HG02884 (cell line): Measurements from ENCODE around the gene FYB1.
A peak's percentile ranks its signal among the peaks of the same experiment; 100 is the strongest.

ENCODE experiments used
- ATAC-seq: cut with Tn5 transposase; IDR thresholded peaks from one replicate; pipeline ENCODE4 v1.9.1; 2021; ENCODE audit warnings: mild to moderate bottlenecking, moderate library complexity; ENCODE audit not compliant: unreplicated experiment

FYB1 gene

GRCh38 chr5:39099831-39100230 lies 119.5 kb downstream of the FYB1 start:
- no peak for ATAC-seq

GRCh38 chr5:39093352-39093751 lies 126.0 kb downstream of the FYB1 start:
- ATAC-seq, result no peak

- no peak for ATAC-seq
Observed at GRCh38 chr5:39092581-39093351, 126.6 kb downstream of the FYB1 start.

- ATAC-seq, result no peak
Observed at GRCh38 chr5:39091940-39092580, 127.3 kb downstream of the FYB1 start.

- no peak for ATAC-seq
Observed at GRCh38 chr5:39083968-39084367, 135.4 kb downstream of the FYB1 start.

- ATAC-seq, result no peak
Observed at GRCh38 chr5:39082995-39083394, 136.4 kb downstream of the FYB1 start.

- no peak for ATAC-seq
Observed at GRCh38 chr5:39080597-39081204, 138.7 kb downstream of the FYB1 start.

GRCh38 chr5:39080168-39080567 lies 139.2 kb downstream of the FYB1 start:
- no peak for ATAC-seq

- ATAC-seq, result no peak
Observed at GRCh38 chr5:39079147-39079546, 140.2 kb downstream of the FYB1 start.

- ATAC-seq, result peak; percentile 26
Observed at GRCh38 chr5:39076757-39077728, 142.3 kb downstream of the FYB1 start.

GRCh38 chr5:39076101-39076756 lies 143.1 kb downstream of the FYB1 start:
- ATAC-seq, result no peak

GRCh38 chr5:39074017-39074814 lies 145.1 kb downstream of the FYB1 start, which contains the start of gene RICTOR:
Gene RICTOR (minus strand): TSS chr5:39074399. CDS start chr5:39074377, 22 bp downstream.
- ATAC-seq, result peak; percentile 61

GRCh38 chr5:39073767-39074016 lies 145.7 kb downstream of the FYB1 start:
- peak; percentile 21 for ATAC-seq

GRCh38 chr5:39072925-39073766 lies 146.2 kb downstream of the FYB1 start:
- ATAC-seq, result peak; percentile 33

- ATAC-seq, result no peak
Observed at GRCh38 chr5:39068099-39068498, 151.3 kb downstream of the FYB1 start.

GRCh38 chr5:39064450-39064849 lies 154.9 kb downstream of the FYB1 start:
- no peak for ATAC-seq

GRCh38 chr5:39063037-39063436 lies 156.3 kb downstream of the FYB1 start:
- ATAC-seq, result no peak

GRCh38 chr5:39062530-39062929 lies 156.8 kb downstream of the FYB1 start:
- no peak for ATAC-seq

- no peak for ATAC-seq
Observed at GRCh38 chr5:39062104-39062503, 157.3 kb downstream of the FYB1 start.
